Spleen (tissue), 11 donors: Measurements from ENCODE around the gene SYAP1. TPM values are rescaled to one million over a fixed set of nuclear protein-coding genes. Genes with fewer than 3 reads are reported as not detected.
A peak's percentile ranks its signal among the peaks of the same experiment; 100 is the strongest.

Experiments
- DNase-seq: peaks from one replicate; pipeline ENCODE4 v3.0.0-alpha.2; 2020
- H3K27ac ChIP-seq, 8 donors: fragments of 200-600 bp; sonication (generic) in 7 of 8; 1 replicate in 4 of 8; 2 replicates in 4 of 8; pipeline versions ENCODE4 v1.5.0 to v1.8.0; 2016 to 2021; ENCODE audit warnings: inconsistent platforms in 4 of 8, mild to moderate bottlenecking in 4 of 8, moderate library complexity in 1 of 8
- H3K27me3 ChIP-seq, 7 donors: fragments of 200-600 bp; sonication (generic) in 6 of 7; replicated peaks in 1 of 7; 1 replicate in 4 of 7; 2 replicates in 3 of 7; pipeline versions ENCODE4 v1.5.0 to v1.8.0; 2016 to 2021; ENCODE audit warnings: inconsistent platforms in 3 of 7, mild to moderate bottlenecking in 1 of 7
- H3K36me3 ChIP-seq, 6 donors: fragments of 200-600 bp; sonication (generic) in 5 of 6; 1 replicate in 4 of 6; 2 replicates in 2 of 6; pipeline versions ENCODE4 v1.5.0 to v1.8.0; 2016 to 2021; ENCODE audit warnings: inconsistent platforms in 2 of 6
- H3K4me1 ChIP-seq, 6 donors: fragments of 200-600 bp; sonication (generic) in 5 of 6; 1 replicate in 3 of 6; 2 replicates in 3 of 6; pipeline versions ENCODE4 v1.5.0 to v1.8.0; 2016 to 2021; ENCODE audit warnings: inconsistent platforms in 3 of 6
- H3K4me3 ChIP-seq, 8 donors: fragments of 200-600 bp; sonication (generic) in 7 of 8; 1 replicate in 4 of 8; 2 replicates in 4 of 8; pipeline versions ENCODE4 v1.5.0 to v1.8.0; 2016 to 2021; ENCODE audit warnings: inconsistent platforms in 4 of 8, mild to moderate bottlenecking in 4 of 8, moderate library complexity in 2 of 8
- H3K9me3 ChIP-seq, 8 donors: fragments of 200-600 bp; sonication (generic) in 7 of 8; 1 replicate in 4 of 8; 2 replicates in 4 of 8; pipeline versions ENCODE4 v1.5.0 to v1.8.0; 2016 to 2021; ENCODE audit warnings: inconsistent platforms in 4 of 8
- CTCF ChIP-seq, 11 experiments: fragments of 200-600 bp in 7 of 11; fragments of 450-650 bp in 4 of 11; sonication (generic) in 4 of 11; IDR thresholded peaks in 8 of 11; conservative IDR thresholded peaks in 3 of 11; 1 replicate in 7 of 11; 2 replicates in 4 of 11; pipeline versions ENCODE4 v1.4.0 to v1.8.0; 2016 to 2021; ENCODE audit warnings: antibody characterized with exemption in 11 of 11, inconsistent platforms in 4 of 11, mild to moderate bottlenecking in 1 of 11
- POLR2A ChIP-seq, 3 donors: fragments of 450-650 bp; IDR thresholded peaks; one replicate each; pipeline ENCODE4 v1.5.1; 2017; ENCODE audit warnings: antibody characterized with exemption in 3 of 3, mild to moderate bottlenecking in 1 of 3
- POLR2AphosphoS5 ChIP-seq, 3 donors: sonication (generic); formaldehyde crosslinking; IDR thresholded peaks; one replicate each; pipeline ENCODE4 v1.5.1; 2017; ENCODE audit warnings: antibody characterized with exemption in 3 of 3
- WGBS, 5 donors: extraction: QIAGEN DNeasy Blood & Tissue Kit in 3 of 5; methylation state at CpG; one replicate each; pipeline versions ENCODE4 v1.1.5 to v1.1.7; 2013 to 2018; 5-methylcytosine and 5-hydroxymethylcytosine counted together
- intact Hi-C: fragments of 100-400 bp; cut with DNase I; formaldehyde crosslinking; loops from one replicate; pipeline ENCODE4 v1.15.0; 2023; ENCODE audit warnings: low total_unique reads
- polyA plus RNA-seq, 3 donors: library from polyadenylated mRNA; stranded (reverse); fragments of 200-250 nt; gene quantifications; one replicate each; pipeline ENCODE4 v1.2.1, GENCODE V29; 2013
- total RNA-seq, 7 donors: library from RNA; depleted of rRNA in 3 of 7; stranded (reverse); fragments of >200 nt in 3 of 7; fragmentation: NEBNext Ultra II Directional in 4 of 7; extraction: Animal tissue kit (Norgen Biotek cat#: 25700) in 4 of 7; gene quantifications; one replicate each; pipeline versions ENCODE4 v1.1.0 to v1.2.1, GENCODE V29; 2016 to 2021
- donor health status: healthy with polysubstance abuse.
- donor health status: DM: no; HTN: no; CAD: no; lungs with moderate emphysema.
- donor health status: DM: no; HTN: no; CAD: no.
- donor health status: Bipolar disorder and iron deficiency.
- donor health status: healthy.
- donor health status: DM: no; HTN: no; CAD: no.
- donor health status: DM: yes; HTN: yes; CAD: no.

The SYAP1 gene
- total and polyA plus RNA-seq, 10 donors, result 6.9 to 23.2 (median 17.9) TPM

DNA sequence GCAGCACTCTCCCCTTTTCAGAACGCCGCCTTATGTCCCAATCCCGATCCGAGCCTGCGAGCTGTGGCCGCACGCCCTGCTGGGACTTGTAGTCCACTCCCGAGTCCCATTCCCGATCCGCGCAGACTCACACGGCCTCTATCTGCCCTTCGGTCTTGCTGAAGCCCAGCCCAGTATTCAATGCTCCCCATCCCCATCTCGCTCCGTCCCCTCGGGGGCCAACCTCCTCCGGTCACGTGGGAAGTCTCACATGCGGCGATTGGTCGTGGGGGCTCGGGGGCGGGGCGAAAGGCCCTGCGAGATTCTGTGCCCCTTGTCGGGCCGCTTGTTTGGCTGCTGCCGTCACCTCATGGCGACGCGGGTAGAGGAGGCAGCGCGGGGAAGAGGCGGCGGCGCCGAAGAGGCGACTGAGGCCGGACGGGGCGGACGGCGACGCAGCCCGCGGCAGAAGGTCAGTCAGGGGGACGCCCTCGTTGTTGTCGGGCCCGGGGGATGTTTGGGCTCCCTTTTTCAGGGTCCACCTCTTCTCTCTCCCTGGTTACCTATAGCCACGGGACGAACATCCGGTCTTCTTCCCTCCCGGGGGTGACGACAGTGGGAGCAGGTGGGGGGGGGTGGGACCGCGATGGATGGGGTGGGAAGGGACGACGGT, 66.9 kb downstream of the SYAP1 start, which contains the start of gene TXLNG:
Gene TXLNG, plus strand, starts transcription at position 328 of the 652 bp plus-strand sequence. Its CDS starts 22 bp downstream, at position 350.
- Histone ChIP-seq H3K36me3 (peaks cover 0 to 10% (median 0%) of the 10 kb centered on the region in 6 donors), H3K4me1 (peaks cover 8 to 29% (median 11%) of the 10 kb centered on the region in 6 donors), H3K4me3 (peak within 1 kb of the TSS; percentile 53 to 96 (median 73)), H3K9me3 (no peaks in the 10 kb centered on the region), H3K27me3 (no peaks in the 10 kb centered on the region), H3K27ac (peak within 1 kb of the TSS; percentile 72 to 95 (median 87))
- TF ChIP-seq POLR2AphosphoS5 (IDR thresholded peaks at IDR 0.05) (peak; percentile 96 to 98 (median 97)), CTCF (IDR thresholded peaks at IDR 0.05 in 8 of 11, conservative IDR thresholded peaks at IDR 0.05 in 3 of 11) (peak in 1 of 11 experiments; percentile 5), POLR2A (IDR thresholded peaks at IDR 0.05) (peak in 2 of 3 donors; percentile 79 to 89)
- DNase-seq, result peak; percentile 99
- 0 to 1% (median 0%) methylated on average over 21 to 59 of the region's 59 CpGs for WGBS, 5 donors
- intact Hi-C loops, result loop anchor here (10.0 kb wide), 2 partner anchors 61 to 79 kb away; no protein-coding TSS in a partner anchor

GRCh38 chrX:16786791-16787735, 67.7 kb downstream of the SYAP1 start:
- intact Hi-C loops, result loop anchor here (10.0 kb wide), 2 partner anchors 62 to 78 kb away; no protein-coding TSS in a partner anchor
- WGBS, 5 donors, result 1 to 10% (median 6%) methylated on average over 23 to 73 of the region's 73 CpGs
- Histone ChIP-seq H3K27ac (peak overlapping the region; percentile 72 to 95 (median 87)), H3K9me3 (no peaks in the 10 kb centered on the region), H3K27me3 (no peaks in the 10 kb centered on the region), H3K4me3 (peak overlapping the region; percentile 53 to 96 (median 73)), H3K36me3 (peaks cover 0 to 18% (median 0%) of the 10 kb centered on the region in 6 donors), H3K4me1 (peaks cover 8 to 29% (median 11%) of the 10 kb centered on the region in 6 donors)
- TF ChIP-seq CTCF (IDR thresholded peaks at IDR 0.05 in 8 of 11, conservative IDR thresholded peaks at IDR 0.05 in 3 of 11), result no peak
- no peak for TF ChIP-seq POLR2A (IDR thresholded peaks at IDR 0.05)
- TF ChIP-seq POLR2AphosphoS5 (IDR thresholded peaks at IDR 0.05), result no peak
- peak; percentile 91 for DNase-seq

DNA sequence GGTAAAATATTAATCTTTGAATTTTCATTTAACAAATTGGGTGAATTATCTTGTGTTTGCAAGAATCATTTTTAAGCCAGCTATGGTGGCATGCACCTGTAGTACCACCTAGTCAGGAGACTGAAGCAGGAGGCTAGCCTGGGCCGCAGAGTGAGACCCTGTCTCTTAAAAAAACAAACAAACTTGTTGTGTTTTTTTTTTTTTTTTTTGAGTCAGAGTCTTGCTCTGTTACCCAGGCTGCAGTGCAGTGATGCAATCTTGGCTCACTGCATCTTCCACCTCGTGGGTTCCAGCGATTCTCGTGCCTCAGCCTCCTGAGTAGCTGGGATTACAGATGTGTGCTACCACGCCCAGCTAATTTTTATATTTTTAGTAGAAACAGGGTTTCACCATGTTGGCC, 69.1 kb downstream of the SYAP1 start:
- peaks cover 8 to 29% (median 11%) of the 10 kb centered on the region in 6 donors for H3K4me1 ChIP-seq
- H3K4me3 ChIP-seq, result no peak overlapping the region
- H3K36me3 ChIP-seq, result peaks cover 0 to 26% (median 0%) of the 10 kb centered on the region in 6 donors
- TF ChIP-seq POLR2A (IDR thresholded peaks at IDR 0.05) (no peak), POLR2AphosphoS5 (IDR thresholded peaks at IDR 0.05) (no peak), CTCF (IDR thresholded peaks at IDR 0.05 in 8 of 11, conservative IDR thresholded peaks at IDR 0.05 in 3 of 11) (no peak)
- intact Hi-C loops, result loop anchor here (10.0 kb wide), 2 partner anchors 64 to 76 kb away; no protein-coding TSS in a partner anchor
- H3K27me3 ChIP-seq, result no peaks in the 10 kb centered on the region
- H3K27ac ChIP-seq, result no peak overlapping the region
- 57 to 82% (median 77%) methylated on average over 4 to 5 of the region's 5 CpGs for WGBS, 5 donors
- no peaks in the 10 kb centered on the region for H3K9me3 ChIP-seq
- no peak for DNase-seq
